Measurements from ENCODE around the gene ZEB1.

Gene ZEB1

GRCh38 chr10:31515116-31515515 lies 196.1 kb downstream of the ZEB1 start:
- no peak overlapping the region for H3K27ac ChIP-seq

GRCh38 chr10:31515819-31516402 lies 196.9 kb downstream of the ZEB1 start:
- no peak for TF ChIP-seq CTCF (conservative IDR thresholded peaks at IDR 0.05)
- H3K27ac ChIP-seq: no peak overlapping the region

More at GRCh38 chr10:31515116-31515515, 196.1 kb downstream of the ZEB1 start:
- no peak for TF ChIP-seq CTCF (conservative IDR thresholded peaks at IDR 0.05)

- H3K27ac ChIP-seq: no peak overlapping the region
- TF ChIP-seq CTCF (conservative IDR thresholded peaks at IDR 0.05): no peak
Observed at GRCh38 chr10:31520986-31521831, 202.2 kb downstream of the ZEB1 start.

- no peak overlapping the region for H3K27ac ChIP-seq
- TF ChIP-seq CTCF (conservative IDR thresholded peaks at IDR 0.05): no peak
Observed at GRCh38 chr10:31522820-31523219, 203.8 kb downstream of the ZEB1 start.

- H3K27ac ChIP-seq: no peak overlapping the region
- no peak for TF ChIP-seq CTCF (conservative IDR thresholded peaks at IDR 0.05)
Observed at GRCh38 chr10:31524460-31524859, 205.4 kb downstream of the ZEB1 start.

GRCh38 chr10:31526178-31526577 lies 207.2 kb downstream of the ZEB1 start:
- no peak for TF ChIP-seq CTCF (conservative IDR thresholded peaks at IDR 0.05)
- H3K27ac ChIP-seq: no peak overlapping the region

GRCh38 chr10:31526681-31527080 lies 207.7 kb downstream of the ZEB1 start:
- no peak overlapping the region for H3K27ac ChIP-seq
- TF ChIP-seq CTCF (conservative IDR thresholded peaks at IDR 0.05): no peak
